IPS DF 6.9 (cell line): ENCODE measurements around the gene ANKRD63.

Experiments used
- DNase-seq: peaks from one replicate; pipeline ENCODE4 v3.0.0-alpha.2; 2013; ENCODE audit warnings: low read depth, low spot score
- H3K27ac ChIP-seq: one replicate; pipeline ENCODE4 v1.5.1; 2013; ENCODE audit warnings: low read length, control low read depth
- H3K27me3 ChIP-seq: 2 replicates; pipeline ENCODE4 v1.6.1; 2013; ENCODE audit warnings: mild to moderate bottlenecking, low read length; ENCODE audit not compliant: control insufficient read depth, insufficient read depth
- H3K36me3 ChIP-seq: 2 replicates; pipeline ENCODE4 v1.6.1; 2013; ENCODE audit warnings: low read length; ENCODE audit not compliant: control insufficient read depth, insufficient read depth
- H3K4me1 ChIP-seq: 2 replicates; pipeline ENCODE4 v1.6.1; 2013; ENCODE audit warnings: low read length; ENCODE audit not compliant: control insufficient read depth, insufficient read depth
- H3K4me3 ChIP-seq: 2 replicates; pipeline ENCODE4 v1.5.1; 2013; ENCODE audit warnings: mild to moderate bottlenecking, low read length
- H3K9me3 ChIP-seq: 2 replicates; pipeline ENCODE4 v1.6.1; 2013; ENCODE audit warnings: low read length, inconsistent platforms; ENCODE audit not compliant: control insufficient read depth, insufficient read depth
- WGBS: extraction: QIAGEN DNeasy Blood & Tissue Kit; methylation state at CpG from one replicate; pipeline ENCODE4 v1.1.7; 2013; ENCODE audit warnings: mixed read lengths, missing lambda C conversion rate; ENCODE audit not compliant: insufficient read length, insufficient coverage; 5-methylcytosine and 5-hydroxymethylcytosine counted together

Gene ANKRD63

DNA sequence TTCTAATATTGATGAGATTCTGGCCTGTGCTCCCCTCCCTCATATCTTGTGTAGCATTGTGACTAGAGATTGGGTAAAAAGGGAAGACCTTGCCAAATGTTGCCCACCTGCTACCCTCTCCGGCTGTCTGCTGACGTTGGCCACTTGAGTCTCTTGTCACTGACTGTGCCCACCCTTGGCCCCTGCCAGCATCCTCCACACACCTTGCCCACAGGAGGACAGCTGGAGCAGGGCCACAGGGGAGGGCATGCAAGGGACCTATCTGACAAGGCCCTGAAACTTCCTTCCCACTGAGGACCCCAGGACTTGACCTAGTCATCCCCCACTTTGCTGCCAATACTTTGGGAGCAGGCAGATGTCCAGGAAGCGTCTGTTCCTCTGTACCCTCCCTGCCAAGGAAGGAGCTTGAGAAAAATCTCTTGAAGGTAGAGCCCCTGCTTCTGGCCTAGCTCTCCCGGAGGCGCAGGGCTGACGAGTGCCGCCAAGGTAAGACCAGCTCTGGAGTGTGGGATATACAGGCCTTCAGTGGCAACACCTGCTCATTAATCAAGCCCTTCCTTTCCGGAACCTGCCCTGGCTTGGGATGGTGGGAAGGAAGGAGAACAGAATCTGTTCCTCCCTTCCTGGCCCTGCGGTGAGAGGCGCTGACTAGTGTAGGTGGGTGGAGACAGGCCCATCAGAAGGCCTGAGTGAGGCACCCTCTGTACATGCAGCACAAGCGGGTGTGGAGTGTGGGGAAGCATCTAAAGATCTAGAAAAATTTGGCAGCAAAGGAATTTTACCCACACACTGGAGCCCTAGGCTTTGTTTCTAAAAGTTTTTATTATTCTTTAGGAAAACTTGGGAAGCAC is 48.9 kb downstream of the ANKRD63 start:
- H3K9me3 ChIP-seq: no peaks in the 10 kb centered on the region
- no peak overlapping the region for H3K4me3 ChIP-seq
- peaks cover 5% of the 10 kb centered on the region for H3K4me1 ChIP-seq
- WGBS: no CpG with 5 or more reads among the region's 11 CpGs
- peaks cover 7% of the 10 kb centered on the region; the same call in 1 of the 2 replicates for H3K36me3 ChIP-seq
- DNase-seq: no peak
- H3K27me3 ChIP-seq: no peaks in the 10 kb centered on the region
- H3K27ac ChIP-seq: no peak overlapping the region

DNA sequence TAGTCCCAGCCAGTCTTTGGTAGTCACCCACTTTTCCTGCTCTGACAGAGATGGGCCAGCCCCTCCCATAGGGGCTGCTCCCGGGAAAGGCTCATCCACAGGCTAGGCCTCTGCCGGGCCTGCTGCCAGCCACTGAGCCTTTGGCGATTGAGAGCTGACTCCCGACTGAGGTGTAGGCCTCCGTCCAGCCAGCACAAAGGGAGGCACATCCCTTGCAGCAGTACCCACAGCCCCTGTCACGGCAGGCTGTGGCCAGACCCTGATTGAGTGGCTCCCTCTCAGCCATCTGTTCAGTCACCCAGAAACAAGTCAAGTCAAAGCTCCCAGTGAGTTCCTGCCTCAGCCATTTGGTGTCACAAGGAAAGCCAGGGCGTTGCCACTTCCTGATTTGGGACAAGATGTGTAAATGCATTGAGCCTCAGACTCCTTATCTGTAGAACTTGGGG is 50.2 kb downstream of the ANKRD63 start:
- WGBS: no CpG with 5 or more reads among the region's 7 CpGs
- Histone ChIP-seq H3K27ac (no peak overlapping the region), H3K4me3 (no peak overlapping the region), H3K4me1 (no peaks in the 10 kb centered on the region), H3K27me3 (no peaks in the 10 kb centered on the region), H3K36me3 (peaks cover 11% of the 10 kb centered on the region; the same call in 1 of the 2 replicates), H3K9me3 (no peaks in the 10 kb centered on the region)
- no peak for DNase-seq
